A549 (cell line): ENCODE measurements around the gene IRF1.

ENCODE experiments used
- CEBPB ChIP-seq, 2 experiments: fragments of >200 bp in 1 of 2; sonication (Bioruptor Twin) in 1 of 2; formaldehyde crosslinking in 1 of 2; IDR thresholded peaks; 2 replicates each; pipeline ENCODE4 v1.6.1; 2012 to 2016
- CTCF ChIP-seq: fragments of >200 bp; sonication (Bioruptor Twin); formaldehyde crosslinking; IDR thresholded peaks from 3 replicates; pipeline ENCODE4 v1.5.1; 2016
- ELK1 ChIP-seq: fragments of 150-350 bp; IDR thresholded peaks from 2 replicates; pipeline ENCODE4 v1.6.1; 2014; ENCODE audit warnings: low read depth, mild to moderate bottlenecking, low read length
- EP300 ChIP-seq, 2 experiments: fragments of >200 bp; sonication (Bioruptor Twin); formaldehyde crosslinking; IDR thresholded peaks; 2 replicates in 1 of 2; 3 replicates in 1 of 2; pipeline ENCODE4 v1.6.1; 2016 to 2017
- HOXB5 ChIP-seq: fragments of 250-450 bp; sonication (Bioruptor Pico); IDR thresholded peaks from 2 replicates; pipeline ENCODE4 v1.5.0; 2020; ENCODE audit warnings: mild to moderate bottlenecking, moderate library complexity
- JUN ChIP-seq, 2 experiments: fragments of >200 bp; sonication (Bioruptor Twin); formaldehyde crosslinking; IDR thresholded peaks; 2 replicates in 1 of 2; 3 replicates in 1 of 2; pipeline ENCODE4 v1.6.1; 2016 to 2017
- KDM1A ChIP-seq: fragments of 200-600 bp; sonication (generic); IDR thresholded peaks from 2 replicates; pipeline ENCODE4 v1.6.1; 2016; ENCODE audit warnings: low read depth, mild to moderate bottlenecking
- KDM5A ChIP-seq: fragments of 200-600 bp; sonication (generic); IDR thresholded peaks from 2 replicates; pipeline ENCODE4 v1.6.1; 2016; ENCODE audit warnings: antibody characterized with exemption, mild to moderate bottlenecking
- PBX3 ChIP-seq: IDR thresholded peaks from 2 replicates; pipeline ENCODE4 v1.6.1; 2012
- RAD21 ChIP-seq, 2 experiments: fragments of >200 bp in 1 of 2; sonication (Bioruptor Twin) in 1 of 2; formaldehyde crosslinking in 1 of 2; IDR thresholded peaks in 1 of 2; conservative IDR thresholded peaks in 1 of 2; 2 replicates in 1 of 2; 3 replicates in 1 of 2; pipeline ENCODE4 v1.6.1; 2012 to 2018; ENCODE audit warnings: inconsistent platforms in 1 of 2
- REST ChIP-seq: fragments of 200-600 bp; sonication (generic); IDR thresholded peaks from 2 replicates; pipeline ENCODE4 v1.6.1; 2016; ENCODE audit warnings: antibody characterized with exemption, mild to moderate bottlenecking, moderate library complexity
- RFX5 ChIP-seq: fragments of 450-650 bp; IDR thresholded peaks from 2 replicates; pipeline ENCODE4 v1.7.1; 2014; ENCODE audit warnings: antibody characterized with exemption, mild to moderate bottlenecking, moderate library complexity

GRCh38 chr5:132480042-132480441 is 10.5 kb downstream of the IRF1 start:
- no peak for TF ChIP-seq CTCF
- TF ChIP-seq REST: no peak
- no peak for TF ChIP-seq RFX5
- no peak for TF ChIP-seq ELK1
- TF ChIP-seq CEBPB (IDR thresholded peaks at IDR 0.05): no peak
- no peak for TF ChIP-seq PBX3
- TF ChIP-seq HOXB5: no peak
- no peak for TF ChIP-seq EP300 (IDR thresholded peaks at IDR 0.05)
- no peak for TF ChIP-seq KDM1A
- TF ChIP-seq RAD21 (conservative IDR thresholded peaks at IDR 0.05 in 1 of 2, IDR thresholded peaks at IDR 0.05 in 1 of 2): no peak
- TF ChIP-seq JUN (IDR thresholded peaks at IDR 0.05): no peak
- no peak for TF ChIP-seq KDM5A
